Endothelial cell of umbilical vein (primary cell): Measurements from ENCODE around the gene EHD2. TPM values are rescaled to one million over a fixed set of nuclear protein-coding genes. Genes with fewer than 3 reads are reported as not detected.

Source experiments
- BruUV-seq: library from RNA; stranded (reverse); fragments of 400-500 nt; replicated peaks from 2 replicates; lab custom pipeline; 2021; lab: Mats Ljungman, UMichigan
- CTCF ChIA-PET: fragments of 300-600, 350-600 bp; sonication (Branson Sonifier 250); formaldehyde crosslinking; loops from one replicate; lab custom pipeline; 2021; ENCODE audit warnings: antibody characterized with exemption, inconsistent platforms; lab: Charles Lee
- POLR2A ChIA-PET: fragments of 300-600, 350-600 bp; sonication (Branson Sonifier 250); formaldehyde crosslinking; loops from one replicate; lab custom pipeline; 2021; ENCODE audit warnings: antibody characterized with exemption, inconsistent platforms; lab: Charles Lee
- DNase-seq: peaks from one replicate; pipeline ENCODE4 v3.0.0-alpha.2; 2011; ENCODE audit warnings: low read depth, low spot score
- FAIRE-seq: peaks from 2 replicates; lab custom pipeline; 2011; peaks lifted over from hg19 to GRCh38; lab: Jason Lieb, UNC
- H2AFZ ChIP-seq: 2 replicates; pipeline ENCODE4 v1.6.0; 2012; ENCODE audit warnings: low read depth, low read length, control low read depth, inconsistent platforms
- H3K27ac ChIP-seq: 2 replicates; pipeline ENCODE4 v1.5.1; 2011; ENCODE audit warnings: low read depth, mild to moderate bottlenecking, control low read depth, low read length, moderate library complexity; ENCODE audit not compliant: insufficient read depth
- H3K27me3 ChIP-seq, 2 experiments: 2 replicates each; pipeline versions ENCODE4 v1.6.0 to v1.6.1; 2011; ENCODE audit warnings: low read length in 2 of 2, mixed read lengths in 1 of 2; ENCODE audit not compliant: control insufficient read depth in 2 of 2, insufficient read depth in 2 of 2
- H3K36me3 ChIP-seq, 2 experiments: 2 replicates in 1 of 2; 3 replicates in 1 of 2; pipeline ENCODE4 v1.5.1; 2011; ENCODE audit warnings: low read length in 2 of 2, mild to moderate bottlenecking in 1 of 2, moderate library complexity in 1 of 2; ENCODE audit not compliant: control insufficient read depth in 2 of 2, insufficient read depth in 2 of 2; ENCODE audit errors: extremely low read depth in 1 of 2
- H3K4me1 ChIP-seq: 3 replicates; pipeline ENCODE4 v1.5.1; 2011; ENCODE audit warnings: mild to moderate bottlenecking, low read length; ENCODE audit not compliant: control insufficient read depth, insufficient read depth; ENCODE audit errors: extremely low read depth
- H3K4me2 ChIP-seq: 2 replicates; pipeline ENCODE4 v1.6.1; 2011; ENCODE audit warnings: low read length, control low read depth, mixed read lengths; ENCODE audit not compliant: insufficient read depth
- H3K4me3 ChIP-seq, 3 experiments: fragments of 200-600 bp in 1 of 3; sonication (generic), shearing (Covaris generic) in 1 of 3; replicated peaks in 1 of 3; 2 replicates each; pipeline ENCODE4 v1.5.1; 2011 to 2016; ENCODE audit warnings: control low read depth in 3 of 3, low read length in 3 of 3, mild to moderate bottlenecking in 2 of 3, inconsistent platforms in 1 of 3, low read depth in 1 of 3, moderate library complexity in 1 of 3; ENCODE audit not compliant: insufficient read depth in 1 of 3
- H3K79me2 ChIP-seq: 2 replicates; pipeline ENCODE4 v1.6.0; 2012; ENCODE audit warnings: low read length, inconsistent platforms; ENCODE audit not compliant: control insufficient read depth, insufficient read depth
- H3K9ac ChIP-seq: replicated peaks from 2 replicates; pipeline ENCODE3; 2011; ENCODE audit warnings: low read length, control low read depth; ENCODE audit not compliant: insufficient read depth; ENCODE audit errors: extremely low read depth
- H3K9me1 ChIP-seq: replicated peaks from 3 replicates; pipeline ENCODE4 v1.6.0; 2011; ENCODE audit warnings: mild to moderate bottlenecking, low read length; ENCODE audit not compliant: control insufficient read depth, insufficient read depth; ENCODE audit errors: extremely low read depth
- H3K9me3 ChIP-seq: replicated peaks from 2 replicates; pipeline ENCODE4 v1.5.1; 2012; ENCODE audit warnings: low read length, inconsistent platforms; ENCODE audit not compliant: control insufficient read depth, insufficient read depth
- H4K20me1 ChIP-seq: replicated peaks from 2 replicates; pipeline ENCODE3; 2011; ENCODE audit warnings: mild to moderate bottlenecking, low read length; ENCODE audit not compliant: control insufficient read depth, insufficient read depth; ENCODE audit errors: extremely low read depth
- EZH2 ChIP-seq: IDR thresholded peaks from 2 replicates; pipeline ENCODE4 v1.6.1; 2012; ENCODE audit warnings: borderline replicate concordance, low read depth, mild to moderate bottlenecking, moderate library complexity, low read length, inconsistent platforms; ENCODE audit not compliant: severe bottlenecking
- FOS ChIP-seq: IDR thresholded peaks from 2 replicates; pipeline ENCODE4 v1.6.1; 2011; ENCODE audit warnings: mild to moderate bottlenecking, low read length, moderate library complexity, borderline replicate concordance; ENCODE audit not compliant: insufficient read depth
- GATA2 ChIP-seq: IDR thresholded peaks from 2 replicates; pipeline ENCODE4 v1.7.0; 2011; ENCODE audit warnings: low read depth, mild to moderate bottlenecking, moderate library complexity, mixed read lengths, low read length; ENCODE audit not compliant: insufficient read length, insufficient read depth
- JUN ChIP-seq: IDR thresholded peaks from 2 replicates; pipeline ENCODE4 v1.6.1; 2011; ENCODE audit warnings: borderline replicate concordance, low read depth; ENCODE audit not compliant: insufficient read length, insufficient read depth
- MYC ChIP-seq: IDR thresholded peaks from one replicate; pipeline ENCODE4 v1.6.1; 2011; ENCODE audit warnings: mild to moderate bottlenecking, low read depth, low read length
- POLR2A ChIP-seq: IDR thresholded peaks from 2 replicates; pipeline ENCODE4 v1.6.1; 2012; ENCODE audit warnings: low read depth, mild to moderate bottlenecking, control low read depth, low read length
- POLR2AphosphoS5 ChIP-seq: IDR thresholded peaks from 2 replicates; pipeline ENCODE4 v1.6.1; 2012; ENCODE audit warnings: low read depth, mild to moderate bottlenecking, control low read depth, low read length, moderate library complexity; ENCODE audit not compliant: insufficient read depth
- dilution Hi-C: fragments of 300-500 bp; cut with MboI; formaldehyde crosslinking; loops from one replicate; pipeline ENCODE4 v1.15.0; 2019; ENCODE audit warnings: low sequenced_read_pairs; ENCODE audit not compliant: extremely low pct_ligation_motif_present
- intact Hi-C: fragments of 100-400 bp; cut with micrococcal nuclease; formaldehyde crosslinking; loops from one replicate; pipeline ENCODE4 v1.10.0; 2022
- polyA plus RNA-seq, 4 experiments: library from polyadenylated mRNA; depleted of rRNA in 3 of 4; stranded (reverse) in 3 of 4; unstranded in 1 of 4; fragments of >200 nt; gene quantifications; 2 replicates each; pipeline versions ENCODE4 v1.2.1 to v1.2.3, GENCODE V29; 2011 to 2012; ENCODE audit warnings: missing spikeins in 1 of 4
- total RNA-seq: library from RNA; stranded (reverse); gene quantifications from 2 replicates; pipeline ENCODE4 v1.2.3, GENCODE V29; 2021
- TF ChIP-seq, protein P1 (sequence below), 2 donors: IDR thresholded peaks; 1 replicate in 1 of 2; 2 replicates in 1 of 2; pipeline ENCODE4 v1.5.1; 2011; ENCODE audit warnings: low read length in 2 of 2, mild to moderate bottlenecking in 2 of 2, moderate library complexity in 2 of 2, control low read depth in 1 of 2, inconsistent platforms in 1 of 2, low read depth in 1 of 2; ENCODE audit not compliant: insufficient read depth in 1 of 2; ENCODE audit errors: extremely low read depth in 1 of 2
- TF ChIP-seq, protein P2 (sequence below): IDR thresholded peaks from 2 replicates; pipeline ENCODE4 v1.6.1; 2011; ENCODE audit not compliant: insufficient read depth, insufficient read length

Gene EHD2
- total and polyA plus RNA-seq, 2 donors (not counting 3 experiments of a cell fraction or from before 2014, with no cell fraction given): 110 to 220 TPM

DNA sequence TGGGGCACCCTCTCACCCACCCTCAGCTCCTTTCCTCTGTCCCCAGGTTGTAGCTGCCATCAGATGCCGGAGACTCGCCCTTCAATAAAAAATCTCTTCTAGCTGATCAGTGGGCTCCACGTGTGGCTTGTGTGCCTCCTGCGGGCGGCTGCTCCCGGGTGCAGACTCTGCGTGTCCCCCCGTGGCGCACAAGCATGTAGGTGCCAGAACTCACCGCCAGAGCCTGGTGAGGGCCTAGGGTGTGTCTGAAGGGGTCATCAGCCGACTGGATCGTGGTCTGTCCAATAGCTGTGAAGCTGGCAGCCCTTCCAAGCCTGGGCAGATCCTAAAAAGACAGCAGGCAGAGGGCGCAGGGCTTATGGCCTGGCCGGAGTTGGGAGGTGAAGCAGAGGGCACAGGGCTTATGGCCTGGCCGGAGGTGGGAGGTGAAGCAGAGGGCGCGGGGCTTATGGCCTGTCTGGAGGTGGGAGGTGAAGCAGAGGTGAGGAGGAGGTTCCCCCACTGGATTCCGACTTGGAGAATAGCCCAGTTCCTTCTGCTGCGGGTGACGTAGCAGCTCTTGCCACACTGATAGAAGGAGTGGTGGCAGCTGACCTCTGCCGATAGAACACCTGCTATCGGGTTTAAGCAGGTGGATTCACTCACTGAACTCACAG lies 43.9 kb downstream of the EHD2 start:
- FAIRE-seq (no peak), DNase-seq (no peak)
- TF ChIP-seq JUN (no peak), POLR2A (no peak), FOS (no peak), MYC (no peak), POLR2AphosphoS5 (no peak), EZH2 (no peak), GATA2 (no peak)
- TF ChIP-seq, protein P1, sequence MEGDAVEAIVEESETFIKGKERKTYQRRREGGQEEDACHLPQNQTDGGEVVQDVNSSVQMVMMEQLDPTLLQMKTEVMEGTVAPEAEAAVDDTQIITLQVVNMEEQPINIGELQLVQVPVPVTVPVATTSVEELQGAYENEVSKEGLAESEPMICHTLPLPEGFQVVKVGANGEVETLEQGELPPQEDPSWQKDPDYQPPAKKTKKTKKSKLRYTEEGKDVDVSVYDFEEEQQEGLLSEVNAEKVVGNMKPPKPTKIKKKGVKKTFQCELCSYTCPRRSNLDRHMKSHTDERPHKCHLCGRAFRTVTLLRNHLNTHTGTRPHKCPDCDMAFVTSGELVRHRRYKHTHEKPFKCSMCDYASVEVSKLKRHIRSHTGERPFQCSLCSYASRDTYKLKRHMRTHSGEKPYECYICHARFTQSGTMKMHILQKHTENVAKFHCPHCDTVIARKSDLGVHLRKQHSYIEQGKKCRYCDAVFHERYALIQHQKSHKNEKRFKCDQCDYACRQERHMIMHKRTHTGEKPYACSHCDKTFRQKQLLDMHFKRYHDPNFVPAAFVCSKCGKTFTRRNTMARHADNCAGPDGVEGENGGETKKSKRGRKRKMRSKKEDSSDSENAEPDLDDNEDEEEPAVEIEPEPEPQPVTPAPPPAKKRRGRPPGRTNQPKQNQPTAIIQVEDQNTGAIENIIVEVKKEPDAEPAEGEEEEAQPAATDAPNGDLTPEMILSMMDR (IDR thresholded peaks at IDR 0.05; ENCODE audit: extremely low read depth in 1 of 2, insufficient read depth in 1 of 2, low read depth in 1 of 2, low read length in 2 of 2): no peak
- TF ChIP-seq, protein P2, sequence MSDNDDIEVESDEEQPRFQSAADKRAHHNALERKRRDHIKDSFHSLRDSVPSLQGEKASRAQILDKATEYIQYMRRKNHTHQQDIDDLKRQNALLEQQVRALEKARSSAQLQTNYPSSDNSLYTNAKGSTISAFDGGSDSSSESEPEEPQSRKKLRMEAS: no peak
- no peak overlapping the region for H3K27ac ChIP-seq
- ChIA-PET POLR2A (interaction anchor here (1.0 kb wide), 1 partner anchor 8 kb away, joined by 3 read pairs; no protein-coding TSS in a partner anchor), CTCF (interaction anchor here (1.2 to 2.1 kb wide), 4 partner anchors 8 to 44 kb away, joined by 3 to 8 read pairs (median 4); partner anchors contain the start of gene EHD2)
- peaks cover 16 to 48% of the 10 kb centered on the region in 2 experiments for H3K36me3 ChIP-seq
- H3K9ac ChIP-seq: no peak overlapping the region
- dilution Hi-C loops: no loop called here
- H3K4me1 ChIP-seq: no peaks in the 10 kb centered on the region
- H2AFZ ChIP-seq: no peak overlapping the region
- no peak overlapping the region for H3K4me2 ChIP-seq
- H3K9me3 ChIP-seq: no peaks in the 10 kb centered on the region
- H3K27me3 ChIP-seq: no peaks in the 10 kb centered on the region
- intact Hi-C loops: no loop called here
- H3K79me2 ChIP-seq: no peaks in the 10 kb centered on the region
- H4K20me1 ChIP-seq: no peaks in the 10 kb centered on the region
- no peak overlapping the region for H3K4me3 ChIP-seq
- H3K9me1 ChIP-seq: no peaks in the 10 kb centered on the region
- no TSS peak for BruUV-seq
